Motor neuron (in vitro differentiated cells): Measurements from ENCODE around the gene AGAP1. TPM values are rescaled to one million over a fixed set of nuclear protein-coding genes. Genes with fewer than 3 reads are reported as not detected.

ENCODE experiments used
- ATAC-seq, 8 experiments: fragments of 200-7000 bp; cut with Tn5 transposase; replicated peaks in 6 of 8; 2 replicates each; pipeline ENCODE4 v1.8.0; 2021; ENCODE audit warnings: mild to moderate bottlenecking in 8 of 8, moderate library complexity in 8 of 8
- H3K27ac ChIP-seq, 2 donors: fragments of 250-450 bp; sonication (Bioruptor Pico); 2 replicates each; pipeline ENCODE4 v1.9.0; 2021; ENCODE audit warnings: antibody characterized with exemption in 2 of 2, mild to moderate bottlenecking in 2 of 2, moderate library complexity in 1 of 2
- H3K4me1 ChIP-seq, 2 donors: fragments of 250-450 bp; sonication (Bioruptor Pico); replicated peaks in 1 of 2; 2 replicates each; pipeline ENCODE4 v1.6.1; 2021; ENCODE audit warnings: antibody characterized with exemption in 2 of 2, mild to moderate bottlenecking in 2 of 2, moderate library complexity in 1 of 2
- H3K4me3 ChIP-seq, 5 donors: fragments of 250-450 bp; sonication (Bioruptor Pico); 2 replicates each; pipeline ENCODE4 v1.9.0; 2021; ENCODE audit warnings: antibody characterized with exemption in 5 of 5, mild to moderate bottlenecking in 5 of 5, moderate library complexity in 4 of 5
- WGBS, 10 experiments: fragments of 450-650 bp; shearing (Covaris generic); methylation state at CpG; one replicate each; pipeline ENCODE4 v1.0.0; 2022; 5-methylcytosine and 5-hydroxymethylcytosine counted together
- in situ Hi-C, 9 experiments: fragments of 400-800 bp; cut with MboI; loops; one replicate each; pipeline ENCODE4 v1.15.0; 2021; ENCODE audit warnings: low sequenced_read_pairs in 9 of 9, low pct_unique_long_range_greater_than_20kb in 2 of 9; ENCODE audit not compliant: unreplicated experiment in 9 of 9
- total RNA-seq, 8 experiments: library from RNA; unstranded; fragments of 300-600 nt; gene quantifications; 2 replicates each; pipeline versions ENCODE4 v1.2.3 to v1.2.4, GENCODE V29; 2022

The AGAP1 gene
- total RNA-seq, 8 experiments from 2014 or later = 5.9 to 51.1 (median 34.3) TPM

GRCh38 chr2:235770909-235771820 is 277.3 kb downstream of the AGAP1 start:
- in situ Hi-C loops = loop anchor here in 7 of 9 experiments (10.0 to 25.0 kb wide), 3 partner anchors 404 to 1291 kb away; no protein-coding TSS in a partner anchor
- Histone ChIP-seq H3K4me3 (no peak overlapping the region), H3K4me1 (peaks cover 0 to 3% of the 10 kb centered on the region in 2 donors), H3K27ac (no peak overlapping the region)
- no peak for ATAC-seq
- 89 to 100% (median 100%) methylated on average over 4 to 10 of the region's 23 CpGs; no CpG with 5 or more reads in 6 of the 10 experiments for WGBS, 10 experiments

DNA sequence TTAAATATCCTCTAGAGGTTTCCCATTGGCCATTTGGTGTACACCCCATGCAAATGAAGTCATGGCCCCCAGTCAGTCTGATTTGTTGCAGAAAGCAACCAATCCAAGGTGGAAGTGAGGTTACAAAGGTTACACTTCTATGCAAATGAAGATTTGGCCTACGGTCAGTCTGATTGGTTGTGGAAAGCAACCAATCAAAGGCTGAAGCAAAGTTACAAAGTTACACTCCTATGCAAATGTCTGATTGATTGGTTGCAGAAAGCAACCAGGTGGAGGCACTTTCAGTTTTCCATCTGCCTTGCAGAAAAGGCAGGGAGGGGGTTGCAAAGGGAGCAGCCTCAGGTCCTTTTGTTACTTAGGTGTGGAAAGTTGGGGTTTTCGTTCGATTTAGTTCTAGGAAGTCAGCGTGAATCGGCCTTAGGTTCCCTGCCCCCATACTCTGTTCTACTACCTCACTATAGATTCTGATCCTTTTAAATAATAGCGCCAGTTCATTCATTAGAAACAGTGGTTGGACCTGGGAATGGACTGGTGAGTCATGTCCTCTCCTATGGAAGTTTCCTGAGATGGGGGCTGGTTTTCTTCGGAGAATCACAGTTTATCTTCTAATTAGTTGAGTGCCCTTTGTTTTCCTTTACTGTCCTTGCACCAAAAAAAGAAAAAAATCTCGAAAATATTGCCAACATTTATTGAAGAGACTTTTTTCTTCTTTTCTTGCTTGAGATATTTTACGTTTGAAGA is 279.5 kb downstream of the AGAP1 start:
- H3K27ac ChIP-seq = no peak overlapping the region
- in situ Hi-C loops = loop anchor here in 7 of 9 experiments (10.0 to 25.0 kb wide), 3 partner anchors 401 to 1289 kb away; no protein-coding TSS in a partner anchor
- ATAC-seq = no peak
- H3K4me3 ChIP-seq = no peak overlapping the region
- H3K4me1 ChIP-seq = peaks cover 0 to 3% of the 10 kb centered on the region in 2 donors
- WGBS, 10 experiments = 72 to 100% (median 86%) methylated on average over 4 to 9 of the region's 9 CpGs

DNA sequence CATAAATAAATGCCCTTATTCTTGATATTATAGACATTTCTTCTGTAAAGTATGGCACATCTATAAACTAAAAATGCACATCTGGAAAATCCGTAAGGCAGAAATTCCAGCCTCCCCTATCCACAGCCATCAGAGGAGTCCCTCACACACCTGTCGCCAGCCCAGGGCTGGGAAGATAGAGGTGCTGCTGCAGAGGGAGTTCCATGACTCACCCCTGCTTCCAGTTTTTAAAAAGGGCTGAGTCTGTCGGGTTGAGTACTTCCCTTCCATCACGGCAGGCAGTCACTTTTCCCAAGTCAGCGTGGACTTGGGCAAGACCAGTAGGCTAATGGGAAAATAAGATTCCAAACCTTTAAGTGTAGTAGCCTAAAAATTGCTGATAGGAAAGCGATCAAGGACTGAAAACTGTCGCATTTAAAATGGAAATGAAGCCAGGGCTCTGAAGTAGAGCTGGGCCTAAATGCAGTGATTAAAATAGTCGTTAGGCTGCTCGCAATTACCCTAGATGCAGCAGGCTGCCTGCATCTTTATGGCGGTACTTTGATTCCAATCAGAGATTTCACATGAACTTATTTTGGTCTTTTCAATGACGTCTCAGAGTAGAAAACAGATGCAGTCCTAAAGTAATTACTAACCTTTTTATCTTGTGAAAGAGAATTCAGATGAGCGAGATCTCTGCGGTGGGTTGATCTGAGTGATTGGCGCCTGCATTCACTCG is 280.5 kb downstream of the AGAP1 start:
- Histone ChIP-seq H3K4me1 (peaks cover 0 to 3% of the 10 kb centered on the region in 2 donors), H3K4me3 (no peak overlapping the region), H3K27ac (no peak overlapping the region)
- WGBS, 10 experiments = 52 to 100% (median 80%) methylated on average over 1 to 12 of the region's 15 CpGs; no CpG with 5 or more reads in 1 of the 10 experiments
- no peak for ATAC-seq
- in situ Hi-C loops = loop anchor here in 7 of 9 experiments (10.0 to 25.0 kb wide), 3 partner anchors 400 to 1288 kb away; no protein-coding TSS in a partner anchor

GRCh38 chr2:235776531-235776930 is 282.7 kb downstream of the AGAP1 start:
- 40 to 100% (median 96%) methylated on average over 1 to 8 of the region's 14 CpGs; no CpG with 5 or more reads in 2 of the 10 experiments for WGBS, 10 experiments
- Histone ChIP-seq H3K4me1 (peaks cover 3 to 7% of the 10 kb centered on the region in 2 donors), H3K4me3 (no peak overlapping the region), H3K27ac (no peak overlapping the region)
- ATAC-seq = no peak
- in situ Hi-C loops = loop anchor here in 8 of 9 experiments (10.0 to 25.0 kb wide), 4 partner anchors 398 to 1286 kb away; no protein-coding TSS in a partner anchor

DNA sequence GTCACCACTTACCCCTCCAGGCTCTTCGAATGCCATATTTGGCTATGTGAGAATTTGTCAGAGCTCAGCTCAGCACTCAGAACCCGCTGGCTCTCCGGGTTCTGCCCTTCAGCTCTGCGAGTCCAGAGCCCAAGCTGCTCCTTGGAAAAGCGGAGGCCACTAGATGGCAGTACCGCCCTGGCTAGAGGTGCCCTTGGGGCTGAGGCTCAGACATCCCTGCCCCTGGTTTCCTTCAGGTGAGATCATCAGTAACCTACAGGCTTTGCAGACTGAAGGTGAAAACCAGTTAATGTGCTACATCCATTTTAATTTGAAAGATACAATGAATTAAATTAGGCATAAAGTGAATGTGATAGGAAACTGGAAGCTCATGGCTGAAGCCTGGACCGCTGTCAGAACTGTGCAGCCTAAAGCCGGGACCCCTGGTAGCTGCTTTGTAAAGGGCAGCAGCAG is 285.6 kb downstream of the AGAP1 start:
- 0 to 93% (median 50%) methylated on average over 1 to 5 of the region's 8 CpGs; no CpG with 5 or more reads in 5 of the 10 experiments for WGBS, 10 experiments
- in situ Hi-C loops = loop anchor here in 8 of 9 experiments (10.0 to 25.0 kb wide), 4 partner anchors 395 to 1283 kb away; no protein-coding TSS in a partner anchor
- Histone ChIP-seq H3K27ac (no peak overlapping the region), H3K4me1 (peaks cover 4 to 13% of the 10 kb centered on the region in 2 donors), H3K4me3 (no peak overlapping the region)
- peak; percentile 98 to 100 (median 98) for ATAC-seq

GRCh38 chr2:235780401-235780800 is 286.6 kb downstream of the AGAP1 start:
- Histone ChIP-seq H3K4me3 (no peak overlapping the region), H3K27ac (no peak overlapping the region), H3K4me1 (peaks cover 12 to 21% of the 10 kb centered on the region in 2 donors)
- 83 to 100% (median 90%) methylated on average over 1 to 4 of the region's 4 CpGs; no CpG with 5 or more reads in 1 of the 10 experiments for WGBS, 10 experiments
- in situ Hi-C loops = loop anchor here in 5 of 9 experiments (10.0 to 25.0 kb wide), 3 partner anchors 404 to 1282 kb away; no protein-coding TSS in a partner anchor
- ATAC-seq = no peak

DNA sequence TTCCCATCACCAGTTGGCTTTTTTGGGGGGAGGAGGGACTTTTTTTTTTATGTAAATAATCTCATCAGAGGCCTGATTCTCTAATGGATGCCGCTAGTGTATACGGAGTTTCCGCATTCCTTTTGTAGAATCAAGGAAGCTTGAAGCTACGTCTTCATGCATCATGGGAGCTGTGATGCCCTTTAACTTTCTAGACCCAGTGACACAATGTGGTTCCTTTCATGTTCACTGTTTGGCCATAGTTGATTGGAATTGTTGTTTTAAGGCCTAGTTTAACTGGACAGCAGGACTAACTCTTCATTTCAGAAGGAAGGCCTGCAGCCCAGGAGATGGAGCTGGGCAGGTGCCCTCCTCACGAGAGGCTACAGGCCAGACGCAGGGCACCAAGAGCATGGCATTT is 287.9 kb downstream of the AGAP1 start:
- peaks cover 12 to 21% of the 10 kb centered on the region in 2 donors for H3K4me1 ChIP-seq
- H3K27ac ChIP-seq = no peak overlapping the region
- ATAC-seq = no peak
- no peak overlapping the region for H3K4me3 ChIP-seq
- WGBS, 10 experiments = 53 to 100% (median 89%) methylated on average over 1 to 4 of the region's 6 CpGs; no CpG with 5 or more reads in 4 of the 10 experiments
- in situ Hi-C loops = loop anchor here in 5 of 9 experiments (10.0 to 25.0 kb wide), 3 partner anchors 403 to 1281 kb away; no protein-coding TSS in a partner anchor

DNA sequence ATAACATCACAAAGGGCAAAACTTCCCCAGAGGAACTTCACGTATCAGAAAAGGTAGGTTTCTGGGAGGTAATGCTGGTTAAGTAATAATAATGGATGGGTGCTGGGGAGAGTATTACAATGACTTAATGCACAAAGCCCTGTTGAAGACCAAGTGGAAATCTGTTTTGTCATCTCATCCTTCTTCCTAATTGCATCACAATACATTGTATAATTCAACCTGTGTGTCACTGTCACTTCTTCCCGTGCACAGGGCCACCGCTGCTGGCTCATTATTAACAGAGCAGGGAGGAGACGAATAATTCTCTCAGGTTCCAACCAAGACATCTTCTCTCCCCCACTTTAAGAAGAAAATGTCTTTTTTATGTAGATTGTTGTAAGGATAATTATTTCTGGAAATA is 290.9 kb downstream of the AGAP1 start:
- Histone ChIP-seq H3K27ac (no peak overlapping the region), H3K4me1 (peaks cover 12 to 19% of the 10 kb centered on the region in 2 donors), H3K4me3 (no peak overlapping the region)
- ATAC-seq = peak in 5 of 8 experiments; percentile 79 to 90 (median 83)
- WGBS, 10 experiments = 0 to 100% (median 70%) methylated on average over 1 to 4 of the region's 4 CpGs; no CpG with 5 or more reads in 1 of the 10 experiments
- in situ Hi-C loops = loop anchor here in 5 of 9 experiments (10.0 to 25.0 kb wide), 3 partner anchors 400 to 1278 kb away; no protein-coding TSS in a partner anchor

DNA sequence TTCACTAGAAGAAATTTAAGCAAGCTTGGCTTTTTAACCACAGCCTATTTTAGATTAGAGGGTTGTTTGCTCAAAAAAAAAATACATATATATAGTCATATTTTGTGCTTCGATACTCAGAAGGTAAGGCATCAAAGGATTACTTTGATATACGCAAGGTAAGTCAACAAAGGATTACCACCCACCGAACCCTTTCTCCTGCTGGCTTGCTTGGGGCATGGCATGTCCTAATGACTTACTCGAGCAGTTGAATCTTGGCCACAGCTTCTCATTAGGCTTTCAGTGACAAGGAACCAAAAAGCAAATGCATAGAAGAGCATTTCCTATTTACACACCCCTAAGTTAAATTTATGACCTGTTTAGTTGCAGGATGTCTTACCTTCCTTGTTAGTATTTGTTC is 295.7 kb downstream of the AGAP1 start:
- in situ Hi-C loops = loop anchor here in 5 of 9 experiments (10.0 to 25.0 kb wide), 3 partner anchors 395 to 1273 kb away; no protein-coding TSS in a partner anchor
- no peak overlapping the region for H3K27ac ChIP-seq
- peaks cover 7 to 11% of the 10 kb centered on the region in 2 donors for H3K4me1 ChIP-seq
- WGBS, 10 experiments = 70 to 100% (median 85%) methylated on average over 1 to 4 of the region's 4 CpGs; no CpG with 5 or more reads in 2 of the 10 experiments
- H3K4me3 ChIP-seq = no peak overlapping the region
- no peak for ATAC-seq

DNA sequence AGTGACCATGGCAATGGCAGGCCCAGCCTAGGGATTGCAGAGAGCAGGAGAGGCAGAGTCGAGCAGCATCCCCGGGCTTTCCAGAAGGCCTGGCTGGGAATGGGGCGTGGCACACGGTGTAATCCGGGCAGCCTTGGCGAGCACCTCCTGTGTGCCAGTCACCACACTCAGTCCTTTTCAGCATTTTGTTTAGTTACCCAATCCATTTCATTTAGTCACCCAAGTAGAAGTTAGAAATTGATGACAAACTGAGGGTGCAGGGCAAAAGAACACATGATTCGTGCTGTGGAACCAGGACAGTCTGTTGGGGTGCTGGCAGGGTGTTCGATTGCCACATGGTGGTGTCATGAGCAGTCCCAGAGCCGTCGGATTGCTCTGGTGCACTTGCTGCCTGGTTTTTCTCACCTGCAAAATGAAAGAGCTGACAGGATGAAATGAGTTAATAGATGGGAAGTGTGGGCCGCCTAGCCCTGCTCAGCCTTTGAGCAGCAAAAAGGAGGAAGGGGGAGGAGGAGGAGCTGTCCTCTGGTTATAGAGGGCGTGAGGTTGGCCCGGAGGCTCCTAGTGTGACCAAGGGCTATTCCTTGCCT is 299.4 kb downstream of the AGAP1 start:
- H3K4me1 ChIP-seq = peaks cover 0 to 4% of the 10 kb centered on the region in 2 donors
- H3K4me3 ChIP-seq = no peak overlapping the region
- in situ Hi-C loops = loop anchor here in 5 of 9 experiments (10.0 to 25.0 kb wide), 3 partner anchors 392 to 1269 kb away; no protein-coding TSS in a partner anchor
- 18 to 85% (median 66%) methylated on average over 2 to 10 of the region's 13 CpGs; no CpG with 5 or more reads in 2 of the 10 experiments for WGBS, 10 experiments
- peak in 7 of 8 experiments; percentile 32 to 85 (median 78) for ATAC-seq
- no peak overlapping the region for H3K27ac ChIP-seq

DNA sequence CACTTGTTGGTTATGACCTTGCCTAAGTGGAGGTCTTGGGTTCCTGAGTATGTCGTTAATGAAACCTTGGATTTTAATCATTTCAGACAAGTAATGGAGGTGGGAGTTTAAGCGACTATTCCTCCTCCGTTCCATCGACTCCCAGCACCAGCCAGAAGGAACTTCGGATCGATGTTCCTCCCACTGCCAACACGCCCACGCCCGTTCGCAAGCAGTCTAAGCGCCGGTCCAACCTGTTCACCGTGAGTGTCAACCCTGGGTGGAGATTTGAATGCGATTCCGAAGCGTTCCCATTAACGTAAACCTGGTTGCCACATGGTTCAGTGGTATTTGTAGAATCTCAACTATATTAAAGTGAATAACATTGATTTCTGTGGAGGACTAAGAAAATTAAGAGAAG is 305.4 kb downstream of the AGAP1 start:
- Histone ChIP-seq H3K27ac (no peak overlapping the region), H3K4me3 (no peak overlapping the region), H3K4me1 (no peaks in the 10 kb centered on the region)
- no peak for ATAC-seq
- 70 to 100% (median 96%) methylated on average over 2 to 14 of the region's 17 CpGs; no CpG with 5 or more reads in 4 of the 10 experiments for WGBS, 10 experiments
- in situ Hi-C loops = loop anchor here in 5 of 9 experiments (10.0 to 25.0 kb wide), 3 partner anchors 386 to 1263 kb away; no protein-coding TSS in a partner anchor
